COLO668 (cell line): ENCODE data around the gene FGFR1OP2.
A peak's percentile ranks its signal among the peaks of the same experiment; 100 is the strongest.

ENCODE experiments used
- DNase-seq: peaks from one replicate; lab custom pipeline; 2025; ENCODE audit not compliant: unreplicated experiment; lab: John Stamatoyannopoulos, UW

The FGFR1OP2 gene

DNA sequence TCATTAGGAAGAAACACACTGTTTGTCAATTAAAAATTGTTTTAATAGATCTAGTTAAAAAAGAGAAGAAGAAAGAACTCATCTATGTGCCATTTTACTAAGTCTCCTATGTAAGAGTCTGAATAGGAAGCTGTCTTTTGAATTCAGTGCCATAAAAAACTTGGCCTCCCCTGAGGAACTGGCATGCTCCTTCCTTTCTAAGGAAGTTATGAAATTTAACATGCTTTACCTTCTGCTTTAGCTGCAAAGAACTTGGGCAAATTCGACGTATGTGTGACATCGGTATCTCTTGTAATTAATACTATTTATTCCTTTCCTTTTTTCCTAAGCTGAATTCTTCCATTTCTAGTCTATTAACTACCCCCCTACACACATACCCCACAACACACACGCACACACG, 63.4 kb downstream of the FGFR1OP2 start:
- DNase-seq: no peak

DNA sequence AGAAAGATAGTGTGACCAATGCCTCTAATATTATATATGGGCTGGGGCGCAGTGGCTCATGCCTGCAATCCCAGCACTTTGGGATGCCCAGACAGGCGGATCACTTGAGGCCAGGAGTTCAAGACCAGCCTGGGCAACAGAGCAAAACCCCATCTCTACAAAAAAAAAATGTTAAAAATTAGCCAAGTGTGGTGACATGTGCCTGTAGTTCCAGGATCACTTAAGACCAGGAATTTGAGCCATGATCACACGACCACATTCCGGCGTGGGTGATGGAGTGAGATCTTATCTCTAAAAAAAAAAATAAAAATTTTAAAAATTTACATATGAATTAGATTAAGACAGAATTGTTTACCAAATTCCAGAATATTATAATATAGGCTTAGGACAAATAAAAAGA, 63.9 kb downstream of the FGFR1OP2 start:
- DNase-seq: no peak

DNA sequence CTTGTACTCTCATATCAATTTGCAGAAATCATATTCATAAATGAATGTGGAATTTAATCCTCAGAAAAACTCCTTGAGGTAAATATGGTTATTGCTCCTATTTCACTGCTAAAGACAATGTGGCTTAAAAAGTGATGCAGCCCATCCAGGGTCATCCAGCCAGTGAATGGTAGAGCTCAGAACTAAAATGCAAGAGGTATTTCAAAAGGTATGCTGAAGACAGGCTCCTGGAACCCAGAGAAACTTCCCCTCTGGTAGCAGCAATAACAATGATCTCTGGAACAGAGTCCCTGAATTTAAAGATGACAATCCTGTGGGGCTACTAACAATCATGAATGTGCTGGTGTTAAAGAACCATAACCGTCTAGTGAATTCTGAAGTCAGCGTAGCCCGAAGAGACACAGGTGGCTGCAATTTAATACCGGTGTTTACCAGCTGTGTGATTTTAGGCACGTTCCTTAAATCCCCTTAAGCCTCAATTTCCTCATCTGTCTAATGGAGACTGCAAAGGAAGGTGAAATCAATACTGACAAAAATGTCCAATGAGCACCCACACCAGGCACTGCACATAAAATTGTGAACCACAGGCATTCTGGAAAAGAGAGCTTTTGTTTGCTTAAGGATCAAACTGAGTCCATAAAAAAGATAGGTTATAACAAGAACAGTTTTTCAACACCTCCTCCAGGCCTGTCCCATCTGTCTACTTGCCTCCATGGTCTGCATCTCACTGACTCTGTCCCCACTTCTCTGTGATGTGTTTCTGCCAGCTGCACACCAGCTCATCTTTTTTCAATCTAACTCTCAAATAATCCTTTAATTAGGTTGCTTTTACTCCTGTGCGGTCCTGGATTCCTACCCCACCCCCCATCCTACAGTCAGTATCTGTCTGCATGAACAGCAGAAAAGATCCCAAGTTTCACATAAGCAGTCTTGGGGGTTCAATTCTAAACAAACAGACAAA, 65.4 kb downstream of the FGFR1OP2 start:
- DNase-seq: peak; percentile 15

DNA sequence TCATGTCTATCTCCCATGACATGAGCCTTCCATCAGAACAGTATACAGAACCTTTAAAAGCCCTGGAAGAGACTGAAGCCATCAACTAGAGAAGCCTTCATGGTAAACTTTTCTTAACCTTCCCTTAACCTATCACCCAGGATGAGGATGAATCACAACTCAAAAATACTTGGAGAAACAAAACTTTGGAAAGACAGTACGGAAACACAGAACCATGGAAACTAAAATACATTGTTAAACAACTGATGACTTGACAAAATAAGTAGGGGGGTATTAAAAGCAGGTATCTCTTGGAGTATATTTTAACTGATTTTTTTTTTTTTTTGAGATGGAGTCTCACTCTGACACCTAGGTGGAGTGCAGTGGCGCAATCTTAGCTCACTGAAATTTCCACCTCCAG, 67.2 kb downstream of the FGFR1OP2 start:
- DNase-seq: no peak

DNA sequence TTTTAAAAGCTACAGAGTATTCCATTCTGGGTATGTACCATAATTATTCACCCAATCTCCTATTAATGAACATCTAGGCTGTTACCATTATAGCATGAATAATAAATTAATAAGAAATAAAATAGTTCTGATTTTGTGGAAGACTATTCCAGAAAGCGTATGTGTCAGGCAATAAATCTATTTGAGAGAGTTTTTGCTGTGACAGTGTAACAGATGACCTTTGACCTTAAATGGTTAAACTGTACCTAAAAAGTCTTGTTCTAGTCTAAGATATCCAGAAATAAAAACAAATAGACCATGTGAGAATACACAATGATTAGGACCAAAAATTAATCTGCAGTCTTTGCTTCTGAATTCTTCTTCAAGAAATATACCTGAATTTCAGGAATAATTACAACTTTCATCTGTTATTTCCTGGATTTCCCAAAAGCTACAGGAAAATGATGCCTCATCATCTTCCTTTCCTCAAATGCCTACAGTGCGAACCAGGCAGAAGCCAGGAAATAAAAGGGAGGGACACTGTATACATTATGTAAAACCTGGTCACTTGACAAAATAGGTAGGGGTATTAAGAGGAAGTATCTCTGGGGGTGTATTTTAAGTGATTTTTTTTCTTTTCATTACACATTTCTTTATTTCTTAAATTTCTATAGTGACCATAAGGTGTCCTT, 68.7 kb downstream of the FGFR1OP2 start:
- no peak for DNase-seq

DNA sequence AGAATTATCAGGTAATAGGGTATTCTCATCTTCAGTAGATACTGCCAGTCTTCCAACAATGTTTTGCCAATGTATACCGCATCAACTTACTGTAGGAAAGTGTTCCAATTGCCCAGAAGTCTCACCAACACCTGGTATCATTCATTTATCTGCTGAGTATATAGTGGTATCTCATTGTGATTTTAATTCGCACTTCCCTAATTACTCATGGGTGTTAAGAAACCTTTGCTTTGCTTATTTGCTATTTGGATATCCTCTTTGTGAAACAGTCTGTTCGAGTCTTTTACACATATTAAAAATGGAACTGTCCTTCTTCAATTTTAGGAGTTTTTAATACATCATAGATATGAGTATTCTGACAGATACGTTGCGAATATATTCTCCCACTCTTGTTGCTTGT, 69.8 kb downstream of the FGFR1OP2 start:
- no peak for DNase-seq

DNA sequence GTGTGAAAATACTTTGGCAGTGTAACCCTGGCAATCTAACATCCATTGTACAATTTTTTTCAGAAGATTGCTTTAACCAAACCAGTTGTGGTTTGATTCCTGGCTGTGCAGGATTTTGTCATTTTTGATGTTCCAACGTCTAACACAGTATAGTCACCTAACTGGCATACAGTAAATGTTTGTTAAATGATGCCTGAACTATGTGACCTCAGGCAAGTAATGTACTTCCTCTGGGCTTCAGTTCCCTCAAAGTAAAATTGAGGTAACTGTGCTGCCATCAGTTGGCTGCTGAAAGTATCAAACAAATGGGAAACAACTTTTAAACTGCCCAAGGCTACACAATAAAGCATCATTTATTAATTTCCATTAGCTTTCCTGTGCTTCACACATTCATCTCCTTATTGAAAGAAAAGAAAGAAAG, 71.6 kb downstream of the FGFR1OP2 start:
- no peak for DNase-seq

DNA sequence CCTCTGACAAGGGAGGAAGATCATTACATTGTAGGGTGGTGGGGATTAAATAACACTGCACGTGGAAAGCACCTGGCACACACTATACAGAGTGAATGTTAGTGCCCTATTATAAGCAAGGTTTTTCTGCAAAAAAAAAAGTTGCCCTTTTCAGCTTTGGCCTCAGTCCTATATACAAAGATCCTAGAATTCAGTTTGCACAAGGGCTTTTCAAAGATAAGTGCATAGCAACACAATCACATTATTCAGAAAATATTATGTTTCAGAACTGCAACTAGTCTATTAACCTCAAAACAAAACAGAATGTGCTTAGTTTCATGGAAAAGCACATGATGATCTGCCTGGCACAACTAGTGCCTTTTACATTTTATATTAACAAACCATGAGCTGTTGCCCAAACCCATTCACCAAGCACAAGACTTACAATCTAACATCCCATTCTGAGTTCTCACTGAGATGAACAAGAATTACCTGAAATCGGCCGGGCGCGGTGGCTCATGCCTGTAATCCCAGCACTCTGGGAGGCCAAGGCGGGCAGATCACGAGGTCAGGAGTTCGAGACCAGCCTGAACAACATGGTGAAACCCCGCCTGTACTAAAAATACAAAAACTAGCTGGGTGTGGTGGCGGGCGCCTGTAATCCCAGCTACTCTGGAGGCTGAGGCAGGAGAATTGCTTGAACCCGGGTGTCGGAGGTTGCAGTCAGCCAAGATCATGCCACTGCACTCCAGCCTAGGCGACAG, 74.1 kb downstream of the FGFR1OP2 start:
- DNase-seq: peak; percentile 19

DNA sequence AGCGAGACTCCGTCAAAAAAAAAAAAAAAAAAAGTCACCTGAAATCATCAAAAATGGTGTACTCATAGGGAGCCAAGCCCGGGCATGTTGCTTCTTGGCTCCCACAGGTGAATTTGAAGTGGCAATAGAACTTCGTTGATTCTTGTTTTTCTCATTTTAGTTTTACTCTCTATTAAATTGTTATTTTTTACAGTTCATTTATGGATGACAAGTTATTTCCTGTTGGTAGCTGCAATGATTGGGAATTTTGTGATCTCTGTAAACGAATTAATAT, 74.6 kb downstream of the FGFR1OP2 start:
- peak; percentile 1 for DNase-seq

DNA sequence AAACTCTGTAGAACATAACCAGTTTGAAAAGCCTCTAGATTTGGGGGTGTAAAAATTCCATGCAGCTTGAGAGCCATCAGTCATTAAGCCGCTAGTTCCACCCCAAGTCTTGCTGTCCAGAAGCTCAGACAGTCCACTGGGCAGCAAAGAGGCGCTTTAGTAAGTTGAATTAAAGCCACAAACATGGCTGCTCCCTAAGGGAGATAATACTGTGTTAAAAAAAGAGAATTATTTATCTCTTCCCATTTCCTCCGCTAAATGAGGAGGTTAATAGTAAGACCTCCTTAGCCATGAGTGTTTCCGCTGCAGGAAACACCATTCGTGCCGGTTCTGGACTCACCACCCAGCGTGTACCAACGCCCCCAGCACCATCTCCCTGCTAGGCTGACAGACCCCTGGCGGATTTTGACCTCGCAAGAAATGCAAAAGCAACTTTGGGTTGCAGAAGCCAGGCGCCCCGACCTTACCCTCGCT, 75.4 kb downstream of the FGFR1OP2 start:
- peak; percentile 9 for DNase-seq

DNA sequence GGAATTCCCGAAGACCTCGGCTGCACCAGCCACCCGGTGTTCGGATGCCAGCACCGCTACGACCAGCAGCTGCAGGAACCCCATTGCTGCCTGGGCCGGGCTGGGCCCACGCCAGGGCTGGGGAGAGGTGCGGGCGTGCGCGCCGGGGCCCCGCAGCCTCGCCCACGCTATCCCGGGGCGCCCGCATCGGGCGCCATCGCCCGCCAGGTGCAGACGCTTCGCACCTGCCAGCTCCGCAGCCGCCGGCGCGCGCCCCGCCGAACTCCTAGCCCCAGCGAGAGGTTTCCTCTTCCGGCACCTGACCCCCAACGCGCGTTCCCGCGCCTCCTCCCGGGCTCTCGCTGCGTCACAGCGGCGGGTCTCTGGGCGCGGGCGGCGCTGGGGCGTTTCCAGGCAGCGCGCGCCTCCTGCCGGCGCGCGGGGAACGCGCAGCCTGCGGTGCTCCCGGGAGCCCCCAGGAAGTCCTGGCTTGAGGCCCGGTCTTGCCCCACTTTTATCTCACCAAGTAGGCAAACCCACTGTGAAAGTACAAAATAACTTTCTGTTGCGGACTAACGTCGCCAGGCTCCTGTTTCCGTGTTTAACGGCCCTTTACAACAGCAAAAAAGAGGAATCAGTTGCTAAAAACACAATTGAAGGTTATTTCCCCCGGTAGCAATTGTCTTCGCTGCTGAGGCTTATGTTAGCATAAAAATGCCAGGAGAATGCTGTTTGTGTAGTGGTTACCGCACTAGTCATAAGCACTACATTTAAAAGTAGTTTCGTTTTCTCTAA, 76.0 kb downstream of the FGFR1OP2 start, which contains the start of gene TM7SF3:
TSS of gene TM7SF3 (minus strand) at position 300 of the 774 bp plus-strand sequence. CDS start at position 84, 216 bp downstream.
- DNase-seq: peak; percentile 95

DNA sequence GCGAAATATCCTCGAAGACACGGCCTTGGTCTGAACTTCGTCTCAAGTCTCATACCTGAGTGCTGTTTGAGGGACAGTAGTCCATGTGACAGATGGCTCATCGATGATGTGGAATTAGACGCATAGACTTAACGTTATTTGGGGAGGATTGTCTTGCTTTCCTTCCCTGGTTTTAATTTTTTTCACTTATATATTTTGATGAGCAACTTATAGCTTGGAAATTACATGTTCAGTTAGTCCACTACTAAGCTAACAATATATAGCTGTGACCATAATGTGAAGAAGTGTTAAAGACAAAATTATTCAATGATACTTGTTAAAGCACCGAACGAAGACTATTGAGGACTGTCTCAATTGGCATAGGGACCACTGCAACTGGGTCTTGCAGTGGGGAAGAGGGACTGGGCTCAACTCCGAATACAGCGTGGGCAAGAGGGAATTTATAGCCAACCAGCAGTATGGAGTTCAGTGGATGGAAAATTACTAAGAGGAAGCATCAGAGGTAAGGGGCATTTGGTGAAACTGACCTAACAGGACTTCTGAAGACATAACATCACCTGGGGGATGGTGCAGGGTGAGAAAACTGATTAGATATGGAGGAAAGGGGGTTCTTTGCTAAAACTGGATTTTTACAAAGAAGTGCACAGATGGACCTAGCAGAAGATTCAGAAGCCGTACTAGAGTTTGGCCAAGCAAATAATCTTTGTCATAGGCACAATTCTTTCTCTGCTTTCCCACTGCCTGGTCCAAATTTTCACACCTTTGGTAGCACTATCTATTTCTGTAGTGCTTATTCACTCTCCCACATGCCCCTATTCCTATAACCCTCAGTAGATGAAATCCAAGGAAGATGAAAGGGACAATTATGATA, 76.8 kb downstream of the FGFR1OP2 start:
- no peak for DNase-seq

DNA sequence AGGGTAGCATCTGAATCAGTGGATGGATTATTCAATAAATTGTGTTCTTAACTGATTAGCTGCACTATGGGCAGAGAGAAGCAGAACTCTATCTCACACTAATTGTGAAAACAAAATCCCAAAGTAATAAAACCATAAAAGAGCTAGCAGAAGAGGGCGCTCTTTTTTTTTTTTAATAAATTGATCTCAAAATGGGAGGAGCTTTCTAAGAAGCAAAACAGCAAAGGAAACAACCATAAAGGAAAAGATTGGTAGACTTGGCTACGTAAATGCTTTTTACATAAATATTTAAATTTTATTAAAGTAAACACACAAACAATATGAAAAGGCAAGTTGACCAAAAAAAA, 77.4 kb downstream of the FGFR1OP2 start:
- DNase-seq: no peak
